Amniotic epithelial cell (primary cell): Measurements from ENCODE around the gene MPPED1.

ENCODE experiments used
- DNase-seq: peaks from one replicate; pipeline ENCODE4 v3.0.0-alpha.2; 2010; ENCODE audit warnings: low read depth

Gene MPPED1

GRCh38 chr22:43431808-43432554 is 20.2 kb downstream of the MPPED1 start:
- no peak for DNase-seq

DNA sequence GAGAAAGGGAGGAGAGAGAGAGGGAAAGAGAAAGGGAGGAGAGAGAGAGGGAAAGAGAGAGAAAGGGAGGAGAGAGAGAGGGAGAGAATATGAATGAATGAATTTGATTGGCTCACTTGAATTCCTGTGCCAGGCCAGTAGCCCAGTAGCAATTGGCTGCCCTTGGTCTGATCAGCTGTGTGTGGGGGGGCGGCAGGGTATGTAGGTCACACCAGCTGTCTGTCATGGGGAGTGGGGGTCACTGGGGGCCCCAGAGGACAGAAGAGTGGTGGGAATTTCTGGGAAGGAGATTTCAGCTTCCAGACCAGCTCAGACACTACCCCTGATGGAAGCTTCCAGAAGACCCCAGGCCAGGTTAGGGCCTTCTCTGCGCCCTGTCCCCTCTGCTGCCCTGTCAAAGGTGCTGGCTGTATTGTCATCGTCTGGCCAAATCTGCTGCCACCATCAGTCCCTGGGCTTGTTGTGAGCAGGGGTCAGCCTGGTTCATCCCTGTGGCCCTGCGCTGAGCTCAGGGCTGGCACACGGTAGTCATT is 21.1 kb downstream of the MPPED1 start:
- DNase-seq, result no peak

DNA sequence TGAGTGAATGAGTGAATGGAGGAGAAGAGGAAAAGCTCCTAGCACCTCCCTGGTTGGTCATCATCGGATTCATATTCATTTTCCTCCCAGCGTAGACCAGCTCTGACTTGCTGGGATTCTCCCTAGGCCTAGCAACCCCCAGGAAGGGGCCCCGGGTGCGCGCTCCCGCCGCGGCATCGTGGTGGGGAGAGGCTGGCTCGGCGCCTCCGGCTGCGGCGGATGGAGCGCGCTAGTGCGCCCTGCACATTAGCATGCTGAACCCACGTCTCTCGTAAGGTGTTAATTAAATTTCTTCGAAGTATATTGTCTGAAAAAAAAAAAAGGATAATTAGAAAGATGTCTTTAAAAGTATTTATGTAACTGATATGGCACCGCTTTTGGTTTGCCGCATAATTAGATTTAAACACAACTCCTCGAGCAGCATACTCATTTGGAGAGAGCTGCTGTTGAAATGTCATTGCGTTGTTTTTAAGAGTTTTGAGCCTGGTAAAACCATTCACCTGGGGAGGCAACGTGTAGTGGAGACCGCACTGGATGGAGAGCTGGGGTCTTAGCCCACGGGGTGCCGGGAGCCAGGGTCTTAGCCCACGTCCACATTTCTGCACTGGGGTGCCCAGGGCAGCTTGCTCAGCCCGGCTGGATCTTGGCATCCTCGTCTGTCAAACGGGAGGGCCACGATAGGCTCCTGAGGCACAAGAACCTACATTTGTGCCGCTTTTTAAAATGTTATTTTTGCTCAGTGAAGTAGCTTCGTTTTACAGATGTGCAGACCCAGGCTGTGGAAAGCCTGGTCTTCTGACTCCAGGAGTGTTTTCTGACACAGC is 21.8 kb downstream of the MPPED1 start:
- DNase-seq, result no peak

DNA sequence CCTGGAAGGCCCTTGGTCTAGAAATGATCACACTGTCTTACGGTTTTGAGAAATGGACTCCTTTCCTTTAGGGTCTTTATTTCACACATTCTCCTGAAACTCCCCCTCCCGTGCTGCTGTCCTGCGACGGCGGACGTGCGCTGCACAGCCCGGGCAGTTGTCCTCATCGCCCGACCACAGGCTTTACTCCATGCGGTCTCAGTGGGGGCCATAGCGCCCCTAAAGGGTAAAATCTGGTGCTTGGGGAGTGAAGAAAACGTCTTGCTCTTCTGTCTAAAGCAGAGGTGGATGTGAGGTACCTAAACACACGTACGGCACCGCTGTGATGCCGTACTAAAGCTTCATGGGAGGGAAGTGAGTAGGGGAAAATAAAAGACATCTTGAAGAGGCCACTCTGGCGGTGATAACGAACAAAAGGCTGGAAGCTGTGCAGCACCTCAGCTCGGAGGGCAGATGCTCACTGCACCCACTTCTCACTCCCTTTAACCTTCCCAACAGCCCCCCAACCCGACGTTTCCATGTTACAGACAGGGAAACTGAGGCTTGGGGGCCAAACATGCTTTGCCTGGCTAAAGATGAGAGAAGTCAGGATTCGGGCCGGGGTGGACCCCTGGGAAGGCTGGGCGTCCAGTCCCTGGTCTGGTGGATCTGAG is 22.6 kb downstream of the MPPED1 start:
- no peak for DNase-seq

- no peak for DNase-seq
These were observed 23.1 kb downstream of the MPPED1 start for GRCh38 chr22:43434928-43435311.

DNA sequence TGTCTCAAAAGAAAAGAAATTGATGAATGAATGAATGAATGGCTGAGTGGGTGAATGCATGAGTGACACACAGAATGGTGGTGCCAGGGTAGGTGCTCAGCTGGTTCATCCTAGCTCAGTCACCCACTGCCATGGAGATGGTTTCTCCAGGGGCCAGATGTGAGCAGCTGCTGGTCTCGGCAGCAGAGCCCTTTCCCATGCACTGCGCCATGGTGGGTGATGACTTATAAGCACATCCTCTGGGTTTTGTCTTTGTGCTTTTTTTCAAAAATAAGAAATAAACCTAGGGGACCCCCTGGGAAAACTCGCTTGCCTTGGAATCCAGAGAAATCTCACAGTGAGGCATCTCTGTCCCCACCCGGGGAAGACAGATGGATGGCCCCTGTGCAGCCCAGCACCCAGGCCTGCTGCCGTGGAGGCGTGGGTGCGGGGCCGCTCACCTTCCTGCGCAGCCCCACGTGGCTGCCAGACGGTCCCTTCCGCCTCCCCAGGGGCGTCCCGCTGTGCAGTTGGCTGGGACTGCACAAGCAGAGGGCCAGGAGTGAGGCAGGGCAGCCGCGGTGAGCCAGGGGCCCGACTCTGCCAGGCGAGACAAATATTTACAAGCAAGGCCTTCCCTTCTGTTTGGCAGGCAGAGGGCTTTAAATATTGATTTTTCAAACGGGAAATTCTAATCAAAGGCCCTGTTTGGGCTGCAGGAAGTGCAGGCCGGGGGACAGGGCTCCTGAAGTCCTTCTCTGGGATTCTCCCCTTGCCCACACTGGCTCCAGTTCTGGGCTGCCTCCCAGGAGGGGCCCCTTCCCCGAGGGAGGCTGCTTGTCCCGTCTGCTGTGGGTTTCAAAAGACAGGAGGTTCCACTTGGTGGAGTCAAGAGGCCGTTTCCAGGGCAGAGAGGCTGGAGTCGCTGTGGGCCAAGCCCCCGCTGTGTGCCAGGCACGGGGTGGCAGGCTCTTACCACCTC is 24.3 kb downstream of the MPPED1 start:
- no peak for DNase-seq

GRCh38 chr22:43436868-43437267 is 25.1 kb downstream of the MPPED1 start:
- DNase-seq, result no peak

- DNase-seq, result no peak
These were observed 26.2 kb downstream of the MPPED1 start for GRCh38 chr22:43437871-43438475.

- no peak for DNase-seq
These were observed 27.0 kb downstream of the MPPED1 start for GRCh38 chr22:43438666-43439347.

- no peak for DNase-seq
These were observed 27.7 kb downstream of the MPPED1 start for GRCh38 chr22:43439368-43440103.

DNA sequence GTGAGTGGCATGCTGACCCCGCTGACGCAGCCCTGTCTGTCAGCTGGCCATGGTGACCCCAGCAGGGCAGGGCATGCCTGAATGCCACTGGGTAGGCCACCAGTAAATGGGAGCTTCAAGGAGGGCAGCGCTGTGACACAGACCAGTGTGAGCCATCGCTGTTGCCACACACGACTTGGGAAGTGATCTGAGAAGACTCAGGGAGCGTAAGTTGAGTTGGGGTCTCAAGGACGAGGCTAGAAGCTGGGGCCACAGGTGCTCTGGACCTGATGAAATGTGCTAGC is 28.2 kb downstream of the MPPED1 start:
- DNase-seq, result no peak

- DNase-seq, result no peak
These were observed 28.7 kb downstream of the MPPED1 start for GRCh38 chr22:43440556-43440955.

DNA sequence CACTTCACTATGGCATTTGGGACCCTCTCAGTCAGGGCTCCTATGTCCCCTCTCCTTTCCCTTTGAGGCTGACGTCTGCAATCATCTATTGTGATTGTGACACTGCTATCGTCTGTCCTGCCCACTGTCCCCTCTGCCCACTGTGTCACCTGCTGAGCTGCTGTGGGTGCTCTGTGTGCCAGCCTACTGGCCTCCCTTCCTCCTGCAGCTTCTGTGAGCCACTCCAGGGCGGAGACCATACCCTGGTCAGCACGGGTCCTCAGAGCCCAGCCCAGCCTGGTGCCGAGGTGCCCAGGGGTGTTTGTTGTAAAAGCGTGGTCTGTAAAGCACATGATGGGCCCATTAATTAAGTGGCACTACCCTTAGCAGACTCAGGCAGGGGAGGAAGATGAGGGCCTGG is 29.4 kb downstream of the MPPED1 start:
- no peak for DNase-seq

DNA sequence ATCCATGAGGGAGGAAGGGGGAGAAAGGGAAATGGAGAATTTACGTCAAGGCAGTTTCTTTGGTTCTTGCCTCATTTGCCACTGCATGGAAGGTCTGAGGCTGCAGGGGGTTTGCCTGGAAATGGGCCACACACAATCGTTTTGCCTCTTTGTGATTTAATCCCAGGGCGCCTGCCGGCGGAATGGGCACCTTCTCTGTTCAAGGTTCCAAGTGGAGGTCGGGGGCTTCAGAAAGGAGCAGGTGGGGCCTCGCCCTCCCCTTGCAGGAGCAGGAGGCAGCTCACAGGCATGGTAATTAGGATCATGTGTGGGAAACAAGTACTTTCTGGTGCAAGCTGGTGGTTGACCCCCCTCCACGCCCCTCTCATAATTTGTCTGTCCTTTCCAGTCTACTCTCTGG is 29.9 kb downstream of the MPPED1 start:
- DNase-seq, result no peak

- DNase-seq, result no peak
These were observed 30.8 kb downstream of the MPPED1 start for GRCh38 chr22:43442386-43443151.

- no peak for DNase-seq
These were observed 31.3 kb downstream of the MPPED1 start for GRCh38 chr22:43443152-43443471.

DNA sequence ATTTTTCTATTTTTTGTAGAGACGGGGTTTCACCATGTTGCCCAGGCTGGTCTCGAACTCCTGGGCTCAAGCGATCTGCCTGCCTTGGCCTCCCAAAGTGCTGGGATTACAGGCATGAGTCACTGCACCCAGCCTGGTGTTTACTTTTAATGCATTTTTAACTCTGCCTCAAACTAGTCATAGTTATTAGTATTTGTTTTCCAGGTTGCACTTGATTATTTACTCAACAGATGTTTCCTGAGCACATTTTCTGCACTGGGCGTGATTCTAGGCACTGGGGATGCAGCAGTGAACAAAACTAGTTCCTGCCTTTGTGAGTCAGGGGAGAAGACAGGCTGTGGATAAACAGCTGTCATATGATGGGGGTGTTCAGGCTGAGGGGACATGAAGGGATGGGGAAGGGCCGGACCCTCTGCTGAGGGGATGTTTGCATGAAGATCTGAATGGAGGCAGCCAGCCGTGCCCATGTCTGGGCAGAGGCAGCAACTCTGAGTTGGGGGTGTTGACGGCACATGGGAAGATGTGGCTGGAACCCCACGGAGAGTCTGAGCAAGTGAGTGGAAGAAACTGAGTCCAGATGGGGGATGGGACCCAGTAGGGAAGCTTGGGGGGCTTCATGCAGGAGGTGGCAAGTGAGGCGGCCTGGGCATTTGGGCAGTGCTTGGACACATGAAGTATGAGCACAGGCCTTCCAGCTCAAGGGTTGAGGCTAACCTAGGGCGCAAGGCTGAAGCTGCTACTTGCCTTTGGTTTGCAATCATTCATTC is 34.4 kb downstream of the MPPED1 start:
- DNase-seq, result no peak

DNA sequence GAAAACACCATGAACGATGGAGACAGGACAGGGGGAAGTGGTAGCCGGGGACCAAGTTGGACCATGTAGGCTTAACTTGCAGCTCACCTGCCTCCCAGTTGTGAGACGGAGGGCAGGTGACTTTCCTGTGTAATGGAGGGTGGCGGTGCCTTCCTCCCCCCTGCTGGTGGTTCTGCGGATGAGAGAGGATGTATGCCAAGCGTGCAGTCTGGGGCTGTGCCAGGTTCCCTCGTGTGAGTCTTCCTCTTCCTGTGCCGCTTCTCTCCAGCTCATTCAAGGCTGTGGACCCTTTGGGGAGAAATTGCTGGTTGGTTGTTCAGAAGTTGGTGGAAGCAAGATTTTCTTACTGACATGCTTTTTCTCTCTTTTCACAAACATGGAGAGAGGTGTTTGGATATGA is 35.1 kb downstream of the MPPED1 start:
- no peak for DNase-seq

GRCh38 chr22:43447380-43447779 is 35.6 kb downstream of the MPPED1 start:
- DNase-seq, result no peak
